Liver (tissue), 9 donors: ENCODE data around the gene ABCC2. TPM values are rescaled to one million over a fixed set of nuclear protein-coding genes. Genes with fewer than 3 reads are reported as not detected.

Experiments
- DNase-seq: peaks from one replicate; pipeline ENCODE4 v3.0.0-alpha.2; 2017; ENCODE audit warnings: low spot score
- H3K27ac ChIP-seq, 2 donors: one replicate each; pipeline ENCODE4 v1.7.0; 2013; ENCODE audit warnings: inconsistent platforms in 2 of 2, low read length in 2 of 2, control low read depth in 1 of 2, low read depth in 1 of 2, mild to moderate bottlenecking in 1 of 2
- H3K27me3 ChIP-seq, 4 donors: one replicate each; pipeline versions ENCODE4 v1.6.1 to v1.7.0; 2013; ENCODE audit warnings: low read length in 3 of 4, inconsistent platforms in 1 of 4, mild to moderate bottlenecking in 1 of 4, moderate library complexity in 1 of 4; ENCODE audit not compliant: control insufficient read depth in 4 of 4, insufficient read depth in 4 of 4
- H3K36me3 ChIP-seq, 4 donors: one replicate each; pipeline versions ENCODE4 v1.6.1 to v1.7.0; 2013; ENCODE audit warnings: low read length in 3 of 4, mild to moderate bottlenecking in 3 of 4, low read depth in 1 of 4, moderate library complexity in 1 of 4; ENCODE audit not compliant: control insufficient read depth in 4 of 4, insufficient read depth in 3 of 4
- H3K4me1 ChIP-seq, 4 donors: one replicate each; pipeline versions ENCODE4 v1.6.1 to v1.7.0; 2013; ENCODE audit warnings: low read length in 3 of 4, mild to moderate bottlenecking in 3 of 4, moderate library complexity in 1 of 4; ENCODE audit not compliant: control insufficient read depth in 4 of 4, insufficient read depth in 4 of 4
- H3K4me3 ChIP-seq, 3 donors: one replicate each; pipeline versions ENCODE4 v1.6.1 to v1.7.0; 2013; ENCODE audit warnings: low read length in 3 of 3, control low read depth in 1 of 3, low read depth in 1 of 3, mild to moderate bottlenecking in 1 of 3
- H3K9ac ChIP-seq, 2 donors: one replicate each; pipeline ENCODE4 v1.7.0; 2013; ENCODE audit warnings: low read length in 2 of 2, mild to moderate bottlenecking in 2 of 2, moderate library complexity in 2 of 2, control low read depth in 1 of 2, low read depth in 1 of 2
- H3K9me3 ChIP-seq, 4 donors: one replicate each; pipeline versions ENCODE4 v1.6.1 to v1.7.0; 2013; ENCODE audit warnings: low read length in 3 of 4; ENCODE audit not compliant: control insufficient read depth in 4 of 4
- ATF3 ChIP-seq: IDR thresholded peaks from 2 replicates; pipeline ENCODE4 v1.6.1; 2016; ENCODE audit warnings: antibody characterized with exemption
- CTCF ChIP-seq: fragments of 150-350 bp; IDR thresholded peaks from 2 replicates; pipeline ENCODE4 v1.5.1; 2017; ENCODE audit warnings: improper control_type of control experiment, low read depth, low read length; ENCODE audit not compliant: missing input control
- EGR1 ChIP-seq, 2 donors: IDR thresholded peaks; 2 replicates each; pipeline ENCODE4 v1.6.1; 2016 to 2018; ENCODE audit warnings: antibody characterized with exemption in 2 of 2, low read depth in 2 of 2
- FOXA1 ChIP-seq: IDR thresholded peaks from 2 replicates; pipeline ENCODE4 v1.6.1; 2016; ENCODE audit warnings: antibody characterized with exemption
- FOXA2 ChIP-seq: IDR thresholded peaks from 2 replicates; pipeline ENCODE4 v1.6.1; 2016; ENCODE audit warnings: antibody characterized with exemption
- GABPA ChIP-seq, 2 donors: IDR thresholded peaks in 1 of 2; conservative IDR thresholded peaks in 1 of 2; 2 replicates each; pipeline ENCODE4 v1.6.1; 2016; ENCODE audit warnings: antibody characterized with exemption in 2 of 2, mild to moderate bottlenecking in 1 of 2, moderate library complexity in 1 of 2
- HNF4A ChIP-seq, 2 donors: conservative IDR thresholded peaks; 2 replicates each; pipeline ENCODE4 v1.6.1; 2016; ENCODE audit warnings: antibody characterized with exemption in 2 of 2, mild to moderate bottlenecking in 2 of 2
- HNF4G ChIP-seq: IDR thresholded peaks from 2 replicates; pipeline ENCODE4 v1.6.1; 2016; ENCODE audit warnings: antibody characterized with exemption
- JUND ChIP-seq, 2 donors: IDR thresholded peaks; 2 replicates each; pipeline ENCODE4 v1.6.1; 2016; ENCODE audit warnings: antibody characterized with exemption in 2 of 2
- MAX ChIP-seq: IDR thresholded peaks from 2 replicates; pipeline ENCODE4 v1.6.1; 2016; ENCODE audit warnings: antibody characterized with exemption
- NR2F2 ChIP-seq: IDR thresholded peaks from 2 replicates; pipeline ENCODE4 v1.6.1; 2016; ENCODE audit warnings: antibody characterized with exemption
- RAD21 ChIP-seq, 2 donors: IDR thresholded peaks; 2 replicates each; pipeline ENCODE4 v1.6.1; 2016; ENCODE audit warnings: antibody characterized with exemption in 2 of 2, mild to moderate bottlenecking in 2 of 2
- REST ChIP-seq: IDR thresholded peaks from 2 replicates; pipeline ENCODE4 v1.6.1; 2016; ENCODE audit warnings: antibody characterized with exemption, mild to moderate bottlenecking
- RXRA ChIP-seq, 2 donors: IDR thresholded peaks; 2 replicates each; pipeline ENCODE4 v1.6.1; 2017 to 2018; ENCODE audit warnings: antibody characterized with exemption in 2 of 2, mild to moderate bottlenecking in 1 of 2
- SP1 ChIP-seq: IDR thresholded peaks from 2 replicates; pipeline ENCODE4 v1.6.1; 2018; ENCODE audit warnings: antibody characterized with exemption, mild to moderate bottlenecking
- TAF1 ChIP-seq: conservative IDR thresholded peaks from 2 replicates; pipeline ENCODE4 v1.6.1; 2016; ENCODE audit warnings: antibody characterized with exemption, mild to moderate bottlenecking
- YY1 ChIP-seq: IDR thresholded peaks from 2 replicates; pipeline ENCODE4 v1.6.1; 2016; ENCODE audit warnings: antibody characterized with exemption, mild to moderate bottlenecking
- ZBTB33 ChIP-seq: IDR thresholded peaks from 2 replicates; pipeline ENCODE4 v1.6.1; 2016; ENCODE audit warnings: antibody characterized with exemption
- WGBS: extraction: QIAGEN DNeasy Blood & Tissue Kit; methylation state at CpG from one replicate; pipeline ENCODE4 v1.1.7; 2013; 5-methylcytosine and 5-hydroxymethylcytosine counted together
- polyA plus RNA-seq, 2 donors: library from polyadenylated mRNA; stranded (reverse) in 1 of 2; unstranded in 1 of 2; fragments of 200-250 nt in 1 of 2; fragments of >200 nt in 1 of 2; fragmentation: Nextera tagmentation in 1 of 2; extraction: Ambion mirVana in 1 of 2; gene quantifications; one replicate each; pipeline versions ENCODE4 v1.2.1 to v1.2.3, GENCODE V29; 2013 to 2015
- total RNA-seq, 2 donors: library from RNA; depleted of rRNA; stranded (reverse); fragments of >200 nt; gene quantifications; one replicate each; pipeline ENCODE4 v1.2.3, GENCODE V29; 2014
- donor health status: healthy.
- donor health status: healthy.
- donor health status: healthy.
- donor health status: healthy.
- donor health status: healthy.

ABCC2 gene
- total and polyA plus RNA-seq, 4 donors: 45.6 to 234 (median 70.1) TPM

- TF ChIP-seq MAX (no peak), CTCF (no peak), GABPA (IDR thresholded peaks at IDR 0.05 in 1 of 2, conservative IDR thresholded peaks at IDR 0.05 in 1 of 2) (no peak), ATF3 (no peak), YY1 (no peak), EGR1 (IDR thresholded peaks at IDR 0.05; ENCODE audit: low read depth in 2 of 2) (no peak), HNF4G (no peak), ZBTB33 (no peak), TAF1 (no peak), RAD21 (IDR thresholded peaks at IDR 0.05) (no peak), NR2F2 (no peak)
- no peaks in the 10 kb centered on the region for H3K4me1 ChIP-seq
- H3K27me3 ChIP-seq: no peaks in the 10 kb centered on the region
- H3K36me3 ChIP-seq: peaks cover 8 to 85% (median 81%) of the 10 kb centered on the region in 4 donors
- H3K9me3 ChIP-seq: no peaks in the 10 kb centered on the region
- no peak overlapping the region for H3K27ac ChIP-seq
- WGBS: 94% methylated on average over 3 of the region's 3 CpGs
- no peak overlapping the region for H3K9ac ChIP-seq
- no peak overlapping the region for H3K4me3 ChIP-seq
- DNase-seq: no peak
These were observed 16.5 kb downstream of the ABCC2 start for GRCh38 chr10:99798920-99799319.

GRCh38 chr10:99799613-99800012, 17.2 kb downstream of the ABCC2 start:
- H3K9me3 ChIP-seq: no peaks in the 10 kb centered on the region
- no peak for DNase-seq
- H3K27ac ChIP-seq: no peak overlapping the region
- 95% methylated on average over 4 of the region's 4 CpGs for WGBS
- no peak overlapping the region for H3K4me3 ChIP-seq
- H3K9ac ChIP-seq: no peak overlapping the region
- H3K36me3 ChIP-seq: peaks cover 10 to 86% (median 81%) of the 10 kb centered on the region in 4 donors
- no peak for TF ChIP-seq HNF4A (conservative IDR thresholded peaks at IDR 0.05)
- TF ChIP-seq RXRA (IDR thresholded peaks at IDR 0.05): no peak
- no peak for TF ChIP-seq TAF1
- TF ChIP-seq ZBTB33: no peak
- TF ChIP-seq CTCF: no peak
- no peak for TF ChIP-seq YY1
- TF ChIP-seq FOXA1: no peak
- no peak for TF ChIP-seq ATF3
- TF ChIP-seq JUND (IDR thresholded peaks at IDR 0.05): no peak
- TF ChIP-seq NR2F2: no peak
- TF ChIP-seq SP1: no peak
- no peak for TF ChIP-seq MAX
- no peak for TF ChIP-seq EGR1 (IDR thresholded peaks at IDR 0.05; ENCODE audit: low read depth in 2 of 2)
- TF ChIP-seq FOXA2: no peak
- TF ChIP-seq RAD21 (IDR thresholded peaks at IDR 0.05): no peak
- TF ChIP-seq GABPA (IDR thresholded peaks at IDR 0.05 in 1 of 2, conservative IDR thresholded peaks at IDR 0.05 in 1 of 2): no peak
- TF ChIP-seq REST: no peak
- TF ChIP-seq HNF4G: no peak
- H3K4me1 ChIP-seq: no peaks in the 10 kb centered on the region
- no peaks in the 10 kb centered on the region for H3K27me3 ChIP-seq
